ENCODE data around the gene NTNG2.

DNA sequence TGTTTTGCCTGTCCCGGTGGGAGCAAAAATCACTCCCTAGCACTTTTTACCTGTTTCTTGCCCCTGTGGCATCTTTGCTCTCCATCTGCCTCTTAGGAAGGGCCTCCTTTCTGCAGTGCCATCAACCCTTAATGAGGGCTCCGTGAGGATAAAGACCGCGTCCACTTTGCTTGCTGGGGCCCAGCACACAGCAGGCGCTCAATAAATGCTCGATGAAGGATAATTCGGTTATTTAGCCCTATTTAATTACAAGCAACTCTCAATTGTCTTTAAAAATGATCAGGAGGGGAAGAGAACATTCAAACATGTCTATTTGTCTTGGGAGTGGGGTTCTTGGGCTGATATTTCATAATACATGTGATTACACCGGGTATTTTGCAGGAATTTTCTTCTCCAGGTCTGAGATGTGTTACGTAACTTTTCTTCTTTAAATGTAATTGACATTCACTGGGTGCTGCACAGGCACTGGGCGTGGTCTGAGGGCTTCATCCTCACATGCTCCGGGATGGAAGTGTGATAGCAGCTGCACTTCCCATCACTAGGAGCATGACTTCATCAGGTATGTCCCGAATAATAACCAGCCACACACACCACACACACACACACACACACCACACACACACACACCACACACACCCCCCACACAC lies 19.8 kb upstream of the NTNG2 start:
- TF ChIP-seq, protein P1, sequence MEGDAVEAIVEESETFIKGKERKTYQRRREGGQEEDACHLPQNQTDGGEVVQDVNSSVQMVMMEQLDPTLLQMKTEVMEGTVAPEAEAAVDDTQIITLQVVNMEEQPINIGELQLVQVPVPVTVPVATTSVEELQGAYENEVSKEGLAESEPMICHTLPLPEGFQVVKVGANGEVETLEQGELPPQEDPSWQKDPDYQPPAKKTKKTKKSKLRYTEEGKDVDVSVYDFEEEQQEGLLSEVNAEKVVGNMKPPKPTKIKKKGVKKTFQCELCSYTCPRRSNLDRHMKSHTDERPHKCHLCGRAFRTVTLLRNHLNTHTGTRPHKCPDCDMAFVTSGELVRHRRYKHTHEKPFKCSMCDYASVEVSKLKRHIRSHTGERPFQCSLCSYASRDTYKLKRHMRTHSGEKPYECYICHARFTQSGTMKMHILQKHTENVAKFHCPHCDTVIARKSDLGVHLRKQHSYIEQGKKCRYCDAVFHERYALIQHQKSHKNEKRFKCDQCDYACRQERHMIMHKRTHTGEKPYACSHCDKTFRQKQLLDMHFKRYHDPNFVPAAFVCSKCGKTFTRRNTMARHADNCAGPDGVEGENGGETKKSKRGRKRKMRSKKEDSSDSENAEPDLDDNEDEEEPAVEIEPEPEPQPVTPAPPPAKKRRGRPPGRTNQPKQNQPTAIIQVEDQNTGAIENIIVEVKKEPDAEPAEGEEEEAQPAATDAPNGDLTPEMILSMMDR (IDR thresholded peaks at IDR 0.05): no peak
- no peak for TF ChIP-seq POLR2A (IDR thresholded peaks at IDR 0.05)
